DOHH2 (cell line): ENCODE data around the gene ZFX.

Experiments
- CTCF ChIP-seq: fragments of 200-600 bp; sonication (generic); IDR thresholded peaks from one replicate; pipeline ENCODE4 v1.5.1; 2014; ENCODE audit warnings: antibody characterized with exemption, mild to moderate bottlenecking, low read depth, low read length; ENCODE audit not compliant: poor library complexity, severe bottlenecking
- EZH2phosphoT487 ChIP-seq: fragments of 200-600 bp; sonication (generic); IDR thresholded peaks from 2 replicates; pipeline ENCODE4 v1.6.1; 2017; ENCODE audit warnings: borderline replicate concordance, mild to moderate bottlenecking, antibody characterized with exemption, low read length, moderate library complexity, mixed read lengths

GRCh38 chrX:24158881-24159280, 9.4 kb downstream of the ZFX start:
- no peak for TF ChIP-seq CTCF
- TF ChIP-seq EZH2phosphoT487, result no peak
